Measurements from ENCODE around the gene TMEM184B. TPM values are rescaled to one million over a fixed set of nuclear protein-coding genes. Genes with fewer than 3 reads are reported as not detected.

The TMEM184B gene
- total and polyA plus RNA-seq, 2 of the 8 experiments (the other 6 are each of a cell fraction or from before 2014, with no cell fraction given): 41.6 to 81.0 TPM

DNA sequence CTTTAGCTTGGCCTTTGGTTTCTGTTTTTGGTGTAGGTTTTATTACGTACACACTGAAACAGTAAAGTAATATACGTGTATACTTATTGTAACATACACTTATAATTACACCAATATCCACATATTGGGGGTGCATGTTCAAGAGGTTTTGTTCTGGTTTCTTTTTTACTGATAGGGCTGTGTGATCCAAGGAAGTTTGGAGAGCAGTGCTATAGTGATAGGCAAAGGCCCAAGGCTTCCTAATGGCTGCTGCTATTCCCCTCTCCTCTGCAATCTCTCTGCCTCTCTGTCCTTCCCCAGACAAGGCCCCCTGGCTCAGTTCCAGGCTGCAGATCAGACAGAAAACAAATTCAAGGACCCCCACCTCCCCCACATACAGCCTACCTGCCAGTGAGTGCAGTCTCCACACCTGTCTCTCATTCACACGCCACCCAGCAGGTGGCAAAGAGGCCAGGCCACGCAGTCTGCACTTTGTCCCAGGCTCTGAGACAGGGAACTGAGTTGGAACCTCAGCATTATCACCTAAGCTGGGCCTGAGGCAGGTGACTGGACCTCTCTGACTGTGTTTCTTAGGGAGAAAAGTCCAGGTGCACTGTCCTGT lies 15.1 kb downstream of the TMEM184B start:
- H3K9ac ChIP-seq (replicated peaks in 1 of 4; ENCODE audit: extremely low read depth in 1 of 4, low read depth in 3 of 4, low read length in 3 of 4): no peak overlapping the region
- TF ChIP-seq SIN3A (conservative IDR thresholded peaks at IDR 0.05 in 1 of 2, IDR thresholded peaks at IDR 0.05 in 1 of 2; ENCODE audit: low read depth in 1 of 2, low read length in 2 of 2) (no peak), KDM4A (IDR thresholded peaks at IDR 0.05; ENCODE audit: low read depth, low read length, severe bottlenecking) (no peak), TBP (IDR thresholded peaks at IDR 0.05; ENCODE audit: low read depth, low read length) (no peak), HDAC6 (IDR thresholded peaks at IDR 0.05; ENCODE audit: low read depth, low read length) (no peak), SP4 (IDR thresholded peaks at IDR 0.05; ENCODE audit: low read length) (no peak), BACH1 (IDR thresholded peaks at IDR 0.05; ENCODE audit: low read length) (no peak), RXRA (IDR thresholded peaks at IDR 0.05; ENCODE audit: insufficient read depth, low read depth, low read length) (no peak), PHF8 (conservative IDR thresholded peaks at IDR 0.05; ENCODE audit: low read depth, low read length) (no peak), RFX5 (IDR thresholded peaks at IDR 0.05; ENCODE audit: borderline replicate concordance, low read depth, low read length) (no peak), ZNF274 (IDR thresholded peaks at IDR 0.05; ENCODE audit: borderline replicate concordance, extremely low read depth, low read length) (no peak), CHD1 (IDR thresholded peaks at IDR 0.05; ENCODE audit: low read depth, low read length) (no peak), POLR2A (IDR thresholded peaks at IDR 0.05; ENCODE audit: control extremely low read depth in 1 of 2, low read depth in 2 of 2, low read length in 2 of 2) (no peak)
- TF ChIP-seq, protein P1, sequence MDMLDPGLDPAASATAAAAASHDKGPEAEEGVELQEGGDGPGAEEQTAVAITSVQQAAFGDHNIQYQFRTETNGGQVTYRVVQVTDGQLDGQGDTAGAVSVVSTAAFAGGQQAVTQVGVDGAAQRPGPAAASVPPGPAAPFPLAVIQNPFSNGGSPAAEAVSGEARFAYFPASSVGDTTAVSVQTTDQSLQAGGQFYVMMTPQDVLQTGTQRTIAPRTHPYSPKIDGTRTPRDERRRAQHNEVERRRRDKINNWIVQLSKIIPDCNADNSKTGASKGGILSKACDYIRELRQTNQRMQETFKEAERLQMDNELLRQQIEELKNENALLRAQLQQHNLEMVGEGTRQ (IDR thresholded peaks at IDR 0.05; ENCODE audit: low read length): no peak

More for the DNA sequence above, 15.1 kb downstream of the TMEM184B start:
- Histone ChIP-seq H4K8ac (ENCODE audit: extremely low read depth, insufficient read depth, low read length) (peak overlapping the region; percentile 62; the same call in 1 of the 2 replicates), H3K56ac (replicated peaks; ENCODE audit: insufficient read length, low read depth, low read length) (no peak overlapping the region), H2AFZ (ENCODE audit: low read length) (no peak overlapping the region), H3K4me1 (replicated peaks in 1 of 4; ENCODE audit: control insufficient read depth in 3 of 4, insufficient read depth in 4 of 4, low read length in 3 of 4) (peaks cover 0 to 19% (median 5%) of the 10 kb centered on the region in 4 experiments; a peak in 5 of 7 replicates), H4K5ac (ENCODE audit: insufficient read length, low read depth, low read length) (no peak overlapping the region), H3K27ac (ENCODE audit: low read depth, low read length) (no peak overlapping the region), H2BK120ac (replicated peaks; ENCODE audit: low read depth, low read length) (no peak overlapping the region), H3K23ac (ENCODE audit: insufficient read length) (no peak overlapping the region), H3K4ac (replicated peaks; ENCODE audit: insufficient read length, low read depth, low read length) (no peak overlapping the region), H2AK5ac (ENCODE audit: low read depth, low read length) (no peak overlapping the region), H2BK5ac (ENCODE audit: low read depth, low read length) (no peak overlapping the region), H3K36me3 (ENCODE audit: control insufficient read depth in 2 of 4, insufficient read depth in 4 of 4, low read length in 3 of 4) (no peaks in the 10 kb centered on the region), H3K79me1 (ENCODE audit: low read depth, low read length) (peaks cover 12% of the 10 kb centered on the region), H3K18ac (ENCODE audit: extremely low read depth, low read length) (no peak overlapping the region), H4K20me1 (replicated peaks in 1 of 2; ENCODE audit: control insufficient read depth in 1 of 2, insufficient read depth in 2 of 2, low read length in 2 of 2) (peaks cover 11 to 12% of the 10 kb centered on the region in 2 experiments), H2BK15ac (ENCODE audit: low read length) (no peak overlapping the region), H3K27me3 (replicated peaks in 1 of 4; ENCODE audit: control insufficient read depth in 3 of 4, extremely low read depth in 1 of 4, insufficient read depth in 3 of 4, low read length in 3 of 4) (no peaks in the 10 kb centered on the region), H3K4me3 (ENCODE audit: extremely low read depth in 1 of 4, insufficient read depth in 2 of 4, low read depth in 3 of 4, low read length in 4 of 4) (no peak overlapping the region), H3K23me2 (ENCODE audit: low read depth, low read length) (no peaks in the 10 kb centered on the region), H4K91ac (replicated peaks; ENCODE audit: insufficient read length, low read length) (no peak overlapping the region), H3K4me2 (ENCODE audit: insufficient read depth in 1 of 2, low read depth in 2 of 2, low read length in 2 of 2) (no peak overlapping the region), H2BK12ac (ENCODE audit: low read depth, low read length) (no peak overlapping the region), H3K79me2 (ENCODE audit: control insufficient read depth in 1 of 2, insufficient read depth in 2 of 2, low read length in 2 of 2) (peaks cover 3 to 71% of the 10 kb centered on the region in 2 experiments; a peak in 3 of 4 replicates), H2BK20ac (ENCODE audit: low read length) (no peak overlapping the region), H3K14ac (ENCODE audit: insufficient read length) (no peak overlapping the region), H3K9me3 (ENCODE audit: insufficient read depth in 2 of 2, low read depth in 1 of 2, low read length in 1 of 2) (no peaks in the 10 kb centered on the region)
- ChIA-PET POLR2A (ENCODE audit: partially characterized antibody) (interaction anchor here (0.6 to 1.7 kb wide), 5 partner anchors 27 to 464 kb away, joined by 3 to 7 read pairs (median 3); no protein-coding TSS in a partner anchor), CTCF (ENCODE audit: partially characterized antibody) (interaction anchor here (0.6 to 1.6 kb wide), 5 partner anchors 9 to 193 kb away, joined by 3 to 6 read pairs (median 3); no protein-coding TSS in a partner anchor)
- DNase-seq (ENCODE audit: low read depth in 1 of 2, low spot score in 2 of 2) (no peak), FAIRE-seq (no peak)
- WGBS, 2 experiments (ENCODE audit: extremely low coverage in 1 of 2, insufficient coverage in 1 of 2, insufficient read length in 1 of 2, insufficient replicate concordance in 2 of 2, low coverage in 1 of 2, low lambda C conversion rate in 2 of 2, missing lambda C conversion rate in 1 of 2): 74% methylated on average over 4 of the region's 4 CpGs; no CpG with 5 or more reads in 1 of the 2 experiments
